ENCODE measurements around the gene THAP8.

The THAP8 gene

DNA sequence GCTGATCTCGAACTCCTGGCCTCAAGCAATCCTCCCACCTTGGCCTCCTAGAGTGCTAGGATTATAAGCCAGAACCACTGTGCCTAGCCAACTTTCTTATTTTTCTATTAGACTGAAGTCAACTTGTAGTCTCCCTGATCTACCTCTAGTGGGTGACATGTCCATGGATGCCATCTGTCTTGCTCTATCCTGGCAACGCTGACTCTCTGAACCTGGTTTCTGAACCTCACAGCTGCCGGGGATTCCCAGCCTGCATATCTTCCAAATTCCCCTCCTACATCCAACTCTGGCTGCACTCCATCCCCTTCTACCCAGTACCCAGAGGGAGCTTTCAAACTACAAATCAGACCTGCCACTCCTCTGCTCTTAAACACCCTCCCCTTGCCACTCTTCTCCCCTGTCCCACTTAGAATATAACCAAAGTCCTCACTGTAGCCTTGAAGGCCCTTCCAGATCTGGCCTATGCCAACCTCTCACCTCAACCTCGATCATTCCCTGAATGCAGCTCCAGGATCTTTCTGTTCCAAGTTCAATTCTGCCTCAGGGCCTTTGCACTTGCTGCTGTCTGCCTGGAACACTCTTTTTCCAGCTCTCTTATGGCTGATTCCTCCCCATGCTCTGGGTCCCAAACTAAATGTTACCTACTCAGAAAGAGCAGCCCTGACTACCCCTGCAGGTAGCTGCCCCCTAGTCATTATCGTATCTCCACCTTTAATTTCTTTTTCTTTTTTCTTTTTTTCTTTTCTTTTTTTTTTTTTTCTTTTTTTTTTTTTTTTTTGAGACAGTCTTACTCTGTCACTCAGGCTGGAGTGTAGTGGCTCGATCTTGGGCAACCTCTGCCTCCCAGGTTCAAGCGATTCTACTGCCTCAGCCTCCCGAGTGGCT, 23.6 kb downstream of the THAP8 start:
- no peak for DNase-seq (ENCODE audit: low read depth)

DNA sequence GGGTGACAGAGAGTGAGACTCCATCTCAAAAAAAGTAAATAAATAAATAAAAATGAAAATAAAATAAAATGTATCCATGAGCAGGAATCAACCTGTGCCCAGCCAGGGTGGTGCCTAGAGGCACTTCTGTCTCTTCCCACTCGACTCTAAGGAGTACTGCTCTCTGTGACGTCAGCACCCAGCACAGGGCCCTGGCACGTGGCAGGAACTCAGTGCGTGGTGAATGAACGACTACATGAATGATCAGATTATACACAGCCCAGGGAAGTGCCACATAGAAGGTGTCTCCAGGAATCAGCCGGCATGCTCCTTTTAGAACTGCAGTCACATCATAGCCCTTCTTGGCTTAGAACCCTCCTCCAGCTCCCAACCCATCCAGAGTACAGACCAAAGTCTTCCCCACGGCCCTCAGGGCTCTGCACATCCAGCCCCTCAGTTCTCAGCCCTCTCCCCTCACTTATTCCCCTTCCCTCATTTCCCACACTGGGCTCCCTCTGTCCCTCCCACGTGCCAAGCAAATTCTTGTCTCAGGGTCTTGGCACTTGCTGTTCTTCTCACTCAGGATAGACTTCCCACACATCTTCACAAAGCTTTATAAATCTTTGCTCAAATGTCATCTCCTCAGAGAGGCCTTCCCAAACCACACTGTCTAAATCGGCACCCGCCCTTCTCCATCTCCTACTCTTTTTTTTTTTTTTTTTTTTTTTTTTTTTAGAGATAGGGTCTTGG, 25.6 kb downstream of the THAP8 start:
- no peak for DNase-seq (ENCODE audit: low read depth)

DNA sequence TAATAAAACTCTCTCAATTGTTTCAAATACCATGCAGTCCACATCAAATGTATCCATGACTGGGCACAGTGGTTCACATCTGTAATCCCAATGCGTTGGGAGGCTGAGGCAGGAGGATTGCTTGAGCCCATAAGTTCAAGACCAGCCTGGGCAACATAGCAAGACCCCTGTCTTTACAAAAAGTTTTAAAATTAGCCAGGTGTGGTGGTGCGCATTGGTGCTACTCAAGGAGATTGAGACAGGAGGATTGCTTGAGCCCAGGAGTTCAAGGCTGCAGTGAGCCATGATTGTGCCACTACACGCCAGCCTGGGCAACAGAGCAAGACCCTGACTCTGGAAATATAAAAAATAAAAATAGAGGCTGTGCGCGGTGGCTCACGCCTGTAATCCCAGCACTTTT, 26.4 kb downstream of the THAP8 start:
- no peak for DNase-seq (ENCODE audit: low read depth)

DNA sequence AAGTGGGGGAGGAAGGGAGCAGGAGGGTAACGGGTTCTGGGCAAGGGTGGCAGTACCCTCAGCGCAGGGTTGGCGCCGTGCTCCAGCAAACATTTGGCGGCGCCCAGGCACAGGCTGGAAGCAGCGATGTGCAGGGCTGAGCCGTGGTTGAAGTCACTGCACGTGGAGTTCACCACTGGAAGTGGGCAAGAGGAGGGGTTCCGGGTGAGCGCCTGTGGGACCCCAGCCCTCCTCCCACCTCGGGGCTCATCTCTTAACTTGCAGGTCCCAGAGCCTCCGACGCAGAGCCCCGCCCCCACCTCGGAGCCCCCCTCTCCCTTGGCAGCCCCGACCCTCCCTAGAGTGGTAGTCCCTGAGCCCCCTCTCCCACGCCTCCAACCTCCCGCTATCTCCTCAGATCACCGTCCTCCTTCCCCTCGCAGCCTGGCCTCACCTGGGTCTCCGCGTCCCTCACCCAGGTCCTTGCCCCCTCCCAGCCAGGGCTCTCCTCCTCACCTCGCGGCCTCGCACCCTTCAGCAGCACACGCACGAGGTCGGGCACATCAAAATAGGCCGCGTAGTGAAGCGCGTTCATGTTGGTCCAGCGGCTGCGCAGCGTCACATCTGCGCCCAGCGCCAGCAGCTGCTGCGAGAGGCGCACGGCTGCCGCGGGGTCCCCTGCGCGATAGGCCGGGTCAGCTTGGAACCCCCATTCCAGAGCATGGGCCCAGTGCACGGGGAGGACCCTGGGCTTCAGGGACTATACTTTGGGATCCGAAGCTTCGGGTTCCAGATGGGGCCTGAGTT, 27.8 kb downstream of the THAP8 start:
- no peak for DNase-seq (ENCODE audit: low read depth)

DNA sequence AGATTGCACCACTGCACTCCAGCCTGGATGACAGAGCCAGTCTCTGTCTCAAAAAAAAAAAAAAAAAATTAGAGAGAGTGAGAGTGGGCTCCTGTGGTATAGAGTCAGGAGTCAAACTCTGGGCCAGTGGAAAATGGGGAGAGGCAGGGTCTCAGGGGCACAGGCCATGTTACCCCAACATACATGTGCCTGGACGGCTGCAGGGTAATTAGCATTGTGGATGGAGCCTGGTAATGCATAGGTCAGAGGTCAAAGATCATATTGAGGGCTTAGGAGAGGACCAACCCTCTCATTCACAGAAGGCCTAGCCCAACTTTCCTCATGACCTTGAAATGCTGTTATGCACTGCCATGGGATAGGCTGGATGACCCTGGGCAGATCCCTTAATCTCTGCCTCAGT, 28.5 kb downstream of the THAP8 start:
- no peak for DNase-seq (ENCODE audit: low read depth)

DNA sequence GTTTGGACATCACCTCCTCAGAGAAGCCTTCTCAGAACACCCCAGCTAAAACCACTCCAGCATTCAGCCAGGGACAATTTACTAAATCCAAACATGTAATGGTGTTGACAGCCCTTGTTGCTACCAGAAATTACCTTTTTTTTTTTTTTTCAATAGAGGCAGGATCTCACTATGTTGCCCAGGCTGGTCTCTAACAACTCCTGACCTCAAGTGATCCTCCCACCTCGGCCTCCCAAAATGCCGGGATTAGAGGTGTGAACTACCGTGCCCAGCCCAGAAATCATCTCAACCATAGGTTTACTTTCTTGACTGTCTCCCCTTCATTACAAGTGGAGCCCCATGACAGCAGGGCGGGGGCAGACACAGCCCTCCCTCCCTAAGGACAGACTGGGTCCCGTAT, 30.7 kb downstream of the THAP8 start:
- no peak for DNase-seq (ENCODE audit: low read depth)

DNA sequence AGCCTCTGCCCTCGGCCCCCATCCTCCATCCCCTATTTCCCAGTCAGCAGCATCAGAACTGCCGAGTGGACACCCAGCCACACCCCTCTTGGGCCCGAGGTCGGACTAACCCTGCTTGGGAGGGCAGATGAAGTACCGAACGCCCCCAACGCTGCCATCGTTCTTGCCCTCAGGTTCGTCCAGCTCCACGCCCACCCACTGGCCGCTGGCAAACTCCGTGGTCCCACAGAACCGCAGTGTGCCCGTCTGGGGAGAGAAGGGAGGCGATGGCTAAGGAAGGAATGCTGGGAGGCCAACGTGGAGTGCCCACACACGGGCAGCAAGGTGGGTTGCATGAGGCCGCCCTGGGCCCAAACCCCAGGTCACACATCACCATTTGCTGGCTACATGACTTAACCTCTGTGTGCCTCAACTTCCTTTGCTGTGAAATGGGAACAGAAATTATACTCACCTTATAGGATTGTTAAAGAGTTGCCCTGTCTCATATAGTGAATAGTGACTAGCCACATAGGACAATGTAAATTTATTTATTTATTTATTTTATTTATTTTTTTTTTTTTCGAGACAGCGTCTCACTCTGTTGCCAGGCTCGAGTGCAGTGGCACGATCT, 34.9 kb downstream of the THAP8 start:
- DNase-seq (ENCODE audit: low read depth), result no peak

DNA sequence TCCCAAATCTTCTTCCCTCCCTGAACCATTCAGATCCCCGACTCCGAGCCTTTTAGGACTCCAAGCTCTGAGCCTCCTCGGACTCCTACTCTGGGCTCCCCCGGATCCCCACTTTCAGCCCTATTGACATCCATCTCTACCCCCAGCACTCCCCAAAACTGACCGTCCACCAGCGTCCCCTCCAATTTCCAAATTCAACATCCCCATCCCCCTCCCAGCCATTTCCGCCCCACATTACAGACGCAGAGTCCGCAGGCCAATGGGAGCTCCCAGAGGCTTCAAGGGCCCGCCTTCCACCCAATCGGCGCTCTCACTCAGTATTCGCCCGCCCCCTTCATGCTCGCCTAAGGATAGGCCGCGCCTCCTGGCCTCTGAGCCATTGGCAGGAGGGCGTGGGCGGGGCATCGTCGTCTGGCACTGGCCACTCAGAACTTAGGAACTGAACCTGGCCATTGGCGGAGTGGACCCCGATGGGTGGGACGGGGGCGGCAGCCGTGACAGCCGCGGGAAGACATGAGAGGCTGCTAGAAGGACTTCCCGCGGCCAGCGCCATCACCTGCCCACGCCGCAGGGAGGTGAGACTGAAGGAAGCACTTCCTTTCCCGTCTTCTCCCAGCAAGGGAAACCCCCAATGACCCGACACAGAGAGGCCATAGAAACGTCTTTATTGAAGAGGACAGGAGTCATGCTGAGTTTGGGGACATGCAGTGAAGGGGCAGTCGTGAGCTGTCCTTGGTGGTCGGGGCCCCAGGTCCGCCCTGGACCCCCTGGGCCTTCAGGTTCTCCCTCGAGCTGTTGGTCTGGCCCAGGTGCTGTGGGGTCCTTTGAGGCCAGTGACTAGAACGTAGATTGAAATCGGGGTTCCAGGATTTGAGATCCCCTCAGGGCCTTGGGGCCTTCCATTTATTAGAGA, 39.8 kb downstream of the THAP8 start, which contains the start of gene ALKBH6:
ALKBH6 (minus strand) TSS at position 202 of the 913 bp plus-strand sequence. CDS start 816 bp downstream, outside the sequence.
- DNase-seq (ENCODE audit: low read depth), result peak; percentile 98

DNA sequence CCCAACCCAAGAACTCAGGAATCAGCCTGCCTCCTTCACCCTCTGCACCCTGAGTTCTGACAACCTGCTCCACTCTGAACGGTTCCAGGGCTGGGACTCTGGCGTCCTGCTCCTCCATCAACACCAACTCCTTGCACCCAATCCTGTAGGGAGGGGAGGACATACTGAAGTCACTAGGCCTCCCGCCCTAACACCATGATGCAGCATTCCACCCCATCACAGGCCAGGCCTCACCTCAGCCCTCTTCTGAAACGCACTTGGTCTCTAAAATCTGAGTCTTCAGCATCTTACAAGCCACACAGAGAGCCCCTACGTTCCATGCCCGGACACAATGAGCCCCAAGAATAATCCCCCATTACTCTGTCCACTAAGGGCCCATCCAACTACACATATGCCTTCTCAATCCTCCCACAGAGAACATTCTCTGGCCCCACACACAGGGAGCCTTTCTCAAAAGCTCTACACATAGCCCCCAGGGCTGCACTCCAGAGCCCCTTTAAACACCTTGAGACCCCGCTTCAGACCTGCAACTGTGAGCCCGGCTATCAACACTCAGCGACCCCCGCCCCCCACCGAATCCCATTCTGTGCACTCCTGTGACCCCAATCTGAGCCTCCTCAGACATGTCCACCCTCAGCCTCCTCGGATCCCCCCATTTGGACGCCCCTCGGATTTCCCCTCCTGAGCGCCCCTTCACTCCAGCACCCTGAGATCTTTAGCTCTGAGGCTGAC, 40.6 kb downstream of the THAP8 start:
- DNase-seq (ENCODE audit: low read depth), result no peak

DNA sequence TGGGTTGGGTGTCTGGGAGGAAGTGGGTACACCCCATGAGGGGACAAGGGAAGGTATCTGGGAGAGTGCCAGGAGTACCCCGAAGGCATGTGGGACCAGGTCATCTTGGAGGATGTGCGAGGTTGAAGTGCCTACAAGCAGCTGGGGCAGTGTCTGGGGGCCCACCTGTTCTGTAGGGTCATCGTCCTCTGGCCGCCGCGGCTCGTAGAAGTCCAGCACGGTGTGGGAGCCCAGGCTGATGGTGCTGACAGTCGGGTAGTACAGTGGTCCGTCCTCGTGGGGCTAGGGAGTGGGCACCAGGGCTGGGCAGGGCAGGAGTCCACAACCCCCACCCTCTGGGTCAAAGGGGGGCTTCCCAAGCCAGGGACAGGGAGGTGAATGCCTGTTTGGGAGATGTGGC, 43.7 kb downstream of the THAP8 start:
- no peak for DNase-seq (ENCODE audit: low read depth)

DNA sequence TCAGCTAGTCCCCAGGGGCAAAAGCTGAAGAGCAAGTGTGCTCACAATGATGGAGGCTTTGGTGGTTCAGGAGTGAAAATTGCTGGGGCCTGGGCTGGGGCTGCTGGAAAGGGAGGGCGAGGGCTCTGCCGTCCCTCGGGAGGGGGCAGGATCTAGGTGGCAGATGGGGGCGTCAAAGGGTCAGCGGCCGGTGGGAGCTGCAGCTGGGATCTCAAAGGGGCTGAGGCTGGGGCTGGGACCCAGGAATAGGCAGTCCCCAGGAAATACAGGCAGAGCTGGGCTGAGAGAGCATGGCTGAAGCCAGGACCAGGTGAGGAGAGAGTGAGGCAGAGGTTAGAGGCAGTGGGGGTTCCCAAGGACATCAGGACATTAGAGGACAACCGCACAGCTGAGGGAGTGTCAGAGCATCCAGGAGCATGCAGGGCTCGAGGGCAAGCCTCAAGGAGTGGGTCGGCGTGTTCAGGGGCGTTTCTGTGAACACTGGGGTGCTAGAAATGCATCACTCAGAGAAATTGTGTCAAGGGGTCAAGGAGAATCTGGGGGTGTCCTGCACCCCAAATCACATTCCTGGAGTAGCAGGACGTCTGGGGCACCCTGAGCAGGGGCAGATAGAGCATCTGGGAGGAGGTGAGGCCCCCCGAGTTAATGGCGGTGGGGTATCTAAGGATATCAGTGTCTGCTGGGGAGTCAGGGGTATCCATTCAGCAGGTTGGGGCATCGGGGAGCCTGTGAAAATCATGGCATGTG, 44.3 kb downstream of the THAP8 start:
- no peak for DNase-seq (ENCODE audit: low read depth)

DNA sequence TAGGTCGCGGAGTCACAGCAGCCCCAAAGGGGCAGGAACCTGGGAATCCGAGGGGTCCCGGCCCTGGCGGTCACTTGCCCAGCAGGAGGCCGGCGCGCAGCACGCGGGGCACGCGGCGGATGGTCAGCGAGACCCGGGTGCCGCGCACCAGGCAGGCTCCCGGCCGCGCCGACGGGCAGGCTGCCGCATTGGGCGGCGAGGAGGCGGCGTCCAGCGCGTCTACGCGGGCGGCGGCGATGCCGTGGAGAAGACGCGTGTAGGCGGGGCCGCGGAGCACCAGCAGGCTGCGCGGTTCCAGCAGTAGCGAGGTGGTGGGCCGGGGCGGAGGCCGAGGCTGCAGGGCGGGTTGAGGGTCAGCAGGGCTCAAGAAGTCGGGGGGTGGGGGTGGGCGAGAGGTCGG, 44.9 kb downstream of the THAP8 start:
- DNase-seq (ENCODE audit: low read depth), result no peak

DNA sequence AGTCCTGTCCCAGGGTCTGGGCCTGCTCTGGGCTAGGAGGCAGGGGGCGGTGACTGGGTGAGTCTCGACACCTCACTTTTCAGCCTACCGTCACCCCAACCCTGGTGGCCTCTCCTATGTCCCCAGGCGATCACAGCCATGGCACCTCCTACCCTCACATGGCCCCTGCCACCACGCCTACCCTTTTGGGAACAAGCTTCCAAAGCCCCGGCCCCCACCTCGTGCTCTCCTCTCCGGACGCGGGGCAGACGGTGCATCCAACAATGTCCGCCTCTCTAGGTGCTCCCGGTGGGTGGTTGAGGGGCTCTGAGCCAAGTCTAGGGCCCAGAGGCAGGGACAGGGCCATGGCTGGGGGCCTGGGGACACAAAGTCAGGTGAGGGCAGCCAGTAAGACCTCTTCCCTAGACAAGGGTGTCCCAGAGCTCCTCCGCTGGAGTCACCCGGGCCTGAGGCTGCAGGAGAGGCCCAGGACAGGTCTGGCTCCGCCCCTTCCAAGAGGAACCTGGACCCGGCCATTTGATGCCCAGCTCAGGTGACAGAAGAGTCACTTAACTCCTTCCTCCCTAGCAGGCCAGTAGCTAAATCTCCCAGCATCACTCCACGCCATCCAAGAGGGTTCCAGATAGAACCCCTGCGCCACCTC, 45.6 kb downstream of the THAP8 start, which contains the start of gene SYNE4:
SYNE4 (minus strand) TSS at position 478 of the 643 bp plus-strand sequence; CDS start at position 346, 132 bp downstream.
- DNase-seq (ENCODE audit: low read depth), result no peak

DNA sequence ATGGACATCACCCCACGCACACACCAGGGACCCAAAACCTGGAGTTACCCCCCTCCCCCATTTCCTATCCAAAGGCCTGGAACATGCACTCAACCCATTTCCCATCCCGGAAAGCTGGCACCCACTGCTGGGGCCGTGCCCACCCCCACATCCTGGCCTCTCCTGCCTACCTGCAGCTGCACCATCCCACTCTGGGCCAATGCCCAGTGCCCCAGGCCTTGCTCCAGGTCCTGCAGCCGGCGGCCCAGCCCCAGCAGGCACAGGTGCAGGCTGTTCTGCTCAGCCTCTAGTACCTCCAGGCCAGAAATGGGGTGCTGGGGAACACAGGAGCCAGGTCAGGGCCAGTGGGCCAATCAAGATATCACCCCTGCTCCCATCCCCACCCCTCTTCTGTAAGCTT, 47.1 kb downstream of the THAP8 start:
- no peak for DNase-seq (ENCODE audit: low read depth)

DNA sequence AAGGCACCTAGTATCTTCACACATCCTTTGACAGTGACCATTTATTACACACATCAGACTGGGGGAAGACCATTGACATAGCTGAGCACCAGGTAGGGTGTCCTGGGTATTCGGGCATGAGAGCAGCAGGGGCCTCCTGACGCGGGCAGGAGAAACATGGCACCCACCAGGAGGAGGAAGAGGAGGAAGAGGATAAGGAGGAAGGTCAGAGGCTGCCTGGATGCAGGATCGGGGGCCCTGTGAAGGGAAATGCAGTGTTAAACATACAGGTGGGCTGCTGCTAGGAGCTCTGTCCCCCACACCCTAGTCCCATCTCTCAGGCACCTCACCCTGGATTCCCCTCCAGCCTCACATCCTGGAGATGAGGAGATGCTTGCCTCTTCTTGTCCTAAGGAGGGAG, 50.8 kb downstream of the THAP8 start:
- no peak for DNase-seq (ENCODE audit: low read depth)

DNA sequence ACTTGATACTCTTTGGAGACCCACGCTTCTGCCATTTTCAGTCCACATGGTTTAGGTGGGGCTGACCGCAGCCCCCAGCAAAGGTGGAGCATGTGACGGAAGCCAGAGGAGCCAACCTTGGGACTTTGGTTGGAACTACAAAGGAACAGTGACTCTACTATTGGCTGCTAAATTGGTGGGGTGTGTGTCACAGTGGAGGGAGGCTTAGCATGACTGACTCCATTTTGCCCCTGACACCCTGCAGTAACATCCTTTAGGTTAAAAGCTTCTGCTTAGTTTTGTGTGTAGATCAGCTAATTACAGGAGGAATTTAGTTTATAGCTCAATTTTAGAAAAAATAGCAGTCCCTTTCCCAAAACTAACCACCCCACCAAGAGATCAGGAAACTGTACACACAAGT, 52.5 kb downstream of the THAP8 start:
- DNase-seq (ENCODE audit: low read depth), result no peak

DNA sequence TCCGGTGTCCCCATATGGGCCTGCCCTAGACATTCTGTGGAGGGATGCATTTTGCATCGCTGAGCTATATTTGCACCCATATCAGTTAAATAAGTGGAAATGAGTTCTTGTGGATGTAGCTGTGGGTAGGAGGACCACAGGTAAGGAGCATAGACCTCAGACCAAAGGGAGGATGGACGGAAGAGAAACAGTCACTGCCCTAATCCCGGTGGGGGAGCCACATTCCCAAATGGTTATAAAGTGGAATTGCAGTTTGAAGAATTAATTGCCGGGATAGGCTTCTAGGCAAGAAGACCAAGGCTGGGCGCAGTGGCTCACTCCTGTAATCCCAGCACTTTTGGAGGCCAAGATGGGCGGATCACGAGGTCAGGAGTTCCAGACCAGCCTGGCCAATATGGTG, 57.3 kb downstream of the THAP8 start:
- no peak for DNase-seq (ENCODE audit: low read depth)

DNA sequence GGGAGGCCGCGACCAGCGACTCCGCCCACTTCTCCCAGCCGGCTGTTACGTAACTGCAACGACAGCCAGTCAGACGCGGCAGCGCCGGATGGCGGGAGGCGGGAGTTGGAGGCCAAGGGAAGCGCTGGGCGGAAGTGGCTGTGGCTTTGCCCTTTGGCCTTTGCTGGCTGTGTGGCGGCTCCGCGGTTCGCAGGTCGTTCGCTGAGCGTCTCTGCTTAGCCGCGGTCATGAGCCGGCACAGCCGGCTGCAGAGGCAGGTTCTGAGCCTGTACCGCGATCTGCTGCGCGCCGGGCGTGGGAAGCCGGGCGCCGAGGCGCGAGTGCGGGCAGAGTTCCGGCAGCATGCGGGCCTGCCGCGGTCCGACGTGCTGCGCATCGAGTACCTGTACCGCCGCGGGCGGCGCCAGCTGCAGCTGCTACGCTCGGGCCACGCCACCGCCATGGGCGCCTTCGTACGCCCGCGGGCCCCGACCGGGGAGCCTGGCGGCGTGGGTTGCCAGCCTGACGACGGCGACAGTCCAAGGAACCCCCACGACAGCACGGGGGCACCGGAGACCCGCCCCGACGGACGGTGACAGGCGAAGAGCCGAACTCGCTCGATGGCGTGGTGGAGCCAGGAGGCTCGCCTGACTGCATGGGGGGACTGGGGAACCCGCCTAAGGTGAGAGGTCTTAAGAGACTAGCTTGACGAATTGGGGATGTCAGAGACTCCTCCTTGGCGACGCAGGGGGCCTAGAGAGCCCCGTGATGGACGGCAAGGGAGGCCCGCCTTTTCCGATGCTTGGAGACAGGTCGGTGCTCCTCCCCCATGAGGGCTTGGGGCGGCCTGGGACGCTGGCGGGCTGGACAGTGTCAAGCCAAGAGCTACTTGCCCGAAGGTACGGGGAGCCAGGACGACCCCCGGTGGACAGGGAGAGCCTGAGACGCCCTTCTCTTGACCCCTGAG, 58.8 kb downstream of the THAP8 start, which contains the start of gene SDHAF1:
SDHAF1 (plus strand) TSS at position 141 of the 946 bp plus-strand sequence; CDS start at position 228, 87 bp downstream.
- DNase-seq (ENCODE audit: low read depth), result peak; percentile 85

Measured in T follicular helper cell (primary cell).